ENCODE results near the gene SLITRK4. TPM values are rescaled to one million over a fixed set of nuclear protein-coding genes. Genes with fewer than 3 reads are reported as not detected.

The SLITRK4 gene
- total and polyA plus RNA-seq, 2 of the 4 experiments (the other 2 are of a cell fraction) = not detected

DNA sequence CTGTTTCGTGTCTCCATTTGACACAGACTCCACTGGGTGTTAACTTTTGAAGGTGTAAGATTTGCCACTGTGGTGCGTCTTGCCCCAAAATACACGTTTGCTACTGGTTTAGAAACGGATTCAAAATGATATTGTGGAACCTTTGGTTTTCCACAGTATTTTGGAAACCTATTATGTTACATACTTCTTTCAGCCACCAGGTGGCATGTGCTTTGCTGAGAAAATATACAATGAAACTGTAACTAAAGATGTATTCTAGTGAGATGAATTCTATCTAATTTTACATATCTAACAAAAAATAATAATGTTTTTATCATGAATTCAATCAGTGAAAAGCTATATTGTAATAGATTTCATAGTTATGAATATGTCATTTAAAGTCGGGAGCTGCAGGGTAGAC lies 28.4 kb upstream of the SLITRK4 start:
- intact Hi-C loops (cut with micrococcal nuclease) = no loop called here
- H3K4me3 ChIP-seq (ENCODE audit: insufficient read depth, low read depth, low read length) = no peak overlapping the region
- H3K4me2 ChIP-seq (ENCODE audit: low read depth, low read length) = no peak overlapping the region
- no peak overlapping the region for H2BK15ac ChIP-seq (ENCODE audit: low read depth, low read length)
- H4K8ac ChIP-seq (ENCODE audit: low read depth in 2 of 2, low read length in 2 of 2) = no peak overlapping the region
- no peak overlapping the region for H4K5ac ChIP-seq (ENCODE audit: low read depth, low read length)
- no peak overlapping the region for H3K14ac ChIP-seq (replicated peaks; ENCODE audit: low read depth, low read length)
- H2BK120ac ChIP-seq (ENCODE audit: low read depth, low read length) = no peak overlapping the region
- POLR2A ChIA-PET (ENCODE audit: unreplicated experiment) = no interaction called here
- H4K91ac ChIP-seq (ENCODE audit: insufficient read depth, low read depth, low read length) = no peak overlapping the region
- no peak overlapping the region for H2BK5ac ChIP-seq (ENCODE audit: low read depth, low read length, poor library complexity, severe bottlenecking)
- BruUV-seq (replicated peaks) = no TSS peak
- H3K23ac ChIP-seq (ENCODE audit: low read depth, low read length) = no peak overlapping the region
- dilution Hi-C loops (cut with HindIII; ENCODE audit: low sequenced_read_pairs, unreplicated experiment) = no loop called here
- H2AFZ ChIP-seq (replicated peaks; ENCODE audit: low read length, poor library complexity) = no peak overlapping the region
- H4K20me1 ChIP-seq (ENCODE audit: insufficient read depth, low read length) = no peaks in the 10 kb centered on the region
- in situ Hi-C loops (cut with MboI; ENCODE audit: low sequenced_read_pairs) = no loop called here
- WGBS, 2 experiments (ENCODE audit: extremely low coverage in 2 of 2, insufficient read length in 1 of 2) = no CpG with 5 or more reads among the region's 5 CpGs
- no peaks in the 10 kb centered on the region for H3K9me3 ChIP-seq (ENCODE audit: control insufficient read depth, insufficient read depth, low read length)
- H2AK9ac ChIP-seq (replicated peaks; ENCODE audit: low read depth, low read length, poor library complexity) = no peak overlapping the region
- H3K9me1 ChIP-seq (ENCODE audit: insufficient read depth, low read length) = no peaks in the 10 kb centered on the region
- H3K9ac ChIP-seq (ENCODE audit: low read depth, low read length) = no peak overlapping the region
- no peaks in the 10 kb centered on the region for H3K27me3 ChIP-seq (ENCODE audit: control insufficient read depth, insufficient read depth, low read length)
- no peak overlapping the region for H3K27ac ChIP-seq (ENCODE audit: insufficient read depth, low read length)
- no peak overlapping the region for H3K56ac ChIP-seq (ENCODE audit: extremely low read depth, insufficient read depth, low read length)
- CTCF ChIA-PET = interaction anchor here (1.2 kb wide), 1 partner anchor 11 kb away, joined by 7 read pairs; no protein-coding TSS in a partner anchor
- H3K79me1 ChIP-seq (ENCODE audit: low read depth in 1 of 2, low read length in 2 of 2) = no peaks in the 10 kb centered on the region
- no peak for DNase-seq
- H3K4me1 ChIP-seq (ENCODE audit: control insufficient read depth, insufficient read depth, low read length) = no peaks in the 10 kb centered on the region
- no peak overlapping the region for H3K4ac ChIP-seq (ENCODE audit: low read depth, low read length)
- no peak overlapping the region for H2BK20ac ChIP-seq (ENCODE audit: low read depth, low read length)
- TF ChIP-seq, protein P1, sequence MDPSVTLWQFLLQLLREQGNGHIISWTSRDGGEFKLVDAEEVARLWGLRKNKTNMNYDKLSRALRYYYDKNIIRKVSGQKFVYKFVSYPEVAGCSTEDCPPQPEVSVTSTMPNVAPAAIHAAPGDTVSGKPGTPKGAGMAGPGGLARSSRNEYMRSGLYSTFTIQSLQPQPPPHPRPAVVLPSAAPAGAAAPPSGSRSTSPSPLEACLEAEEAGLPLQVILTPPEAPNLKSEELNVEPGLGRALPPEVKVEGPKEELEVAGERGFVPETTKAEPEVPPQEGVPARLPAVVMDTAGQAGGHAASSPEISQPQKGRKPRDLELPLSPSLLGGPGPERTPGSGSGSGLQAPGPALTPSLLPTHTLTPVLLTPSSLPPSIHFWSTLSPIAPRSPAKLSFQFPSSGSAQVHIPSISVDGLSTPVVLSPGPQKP (IDR thresholded peaks at IDR 0.05; ENCODE audit: borderline replicate concordance, low read depth, low read length) = no peak
- peak; percentile 32 for TF ChIP-seq SMC3 (IDR thresholded peaks at IDR 0.05; ENCODE audit: low read depth, low read length)
- TF ChIP-seq CHD1 (IDR thresholded peaks at IDR 0.05; ENCODE audit: low read depth, low read length) = no peak
- TF ChIP-seq, protein P2, sequence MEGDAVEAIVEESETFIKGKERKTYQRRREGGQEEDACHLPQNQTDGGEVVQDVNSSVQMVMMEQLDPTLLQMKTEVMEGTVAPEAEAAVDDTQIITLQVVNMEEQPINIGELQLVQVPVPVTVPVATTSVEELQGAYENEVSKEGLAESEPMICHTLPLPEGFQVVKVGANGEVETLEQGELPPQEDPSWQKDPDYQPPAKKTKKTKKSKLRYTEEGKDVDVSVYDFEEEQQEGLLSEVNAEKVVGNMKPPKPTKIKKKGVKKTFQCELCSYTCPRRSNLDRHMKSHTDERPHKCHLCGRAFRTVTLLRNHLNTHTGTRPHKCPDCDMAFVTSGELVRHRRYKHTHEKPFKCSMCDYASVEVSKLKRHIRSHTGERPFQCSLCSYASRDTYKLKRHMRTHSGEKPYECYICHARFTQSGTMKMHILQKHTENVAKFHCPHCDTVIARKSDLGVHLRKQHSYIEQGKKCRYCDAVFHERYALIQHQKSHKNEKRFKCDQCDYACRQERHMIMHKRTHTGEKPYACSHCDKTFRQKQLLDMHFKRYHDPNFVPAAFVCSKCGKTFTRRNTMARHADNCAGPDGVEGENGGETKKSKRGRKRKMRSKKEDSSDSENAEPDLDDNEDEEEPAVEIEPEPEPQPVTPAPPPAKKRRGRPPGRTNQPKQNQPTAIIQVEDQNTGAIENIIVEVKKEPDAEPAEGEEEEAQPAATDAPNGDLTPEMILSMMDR (conservative IDR thresholded peaks at IDR 0.05; ENCODE audit: low read depth, low read length) = peak; percentile 49
- TF ChIP-seq RAD21 (IDR thresholded peaks at IDR 0.05; ENCODE audit: low read length) = 0 out of 2 replicates have a peak, but pooled peaks have one; percentile 10
- no peak overlapping the region for H2AK5ac ChIP-seq (ENCODE audit: low read depth, low read length)
- no peaks in the 10 kb centered on the region for H3K36me3 ChIP-seq (ENCODE audit: control insufficient read depth, insufficient read depth, low read length)
- H3K18ac ChIP-seq (ENCODE audit: low read depth, low read length) = no peak overlapping the region
- ATAC-seq (ENCODE audit: low read depth) = 0 out of 2 replicates have a peak, but pooled peaks have one; percentile 35

Measured in IMR-90 (cell line).